Mesangial cell (primary cell): ENCODE results near the gene CHADL. TPM values are rescaled to one million over a fixed set of nuclear protein-coding genes. Genes with fewer than 3 reads are reported as not detected.

Experiments
- total RNA-seq: library from RNA; depleted of rRNA; stranded (reverse); fragments of >200 nt; gene quantifications from 2 replicates; pipeline ENCODE4 v1.2.3, GENCODE V29; 2015

The CHADL gene, protein sequence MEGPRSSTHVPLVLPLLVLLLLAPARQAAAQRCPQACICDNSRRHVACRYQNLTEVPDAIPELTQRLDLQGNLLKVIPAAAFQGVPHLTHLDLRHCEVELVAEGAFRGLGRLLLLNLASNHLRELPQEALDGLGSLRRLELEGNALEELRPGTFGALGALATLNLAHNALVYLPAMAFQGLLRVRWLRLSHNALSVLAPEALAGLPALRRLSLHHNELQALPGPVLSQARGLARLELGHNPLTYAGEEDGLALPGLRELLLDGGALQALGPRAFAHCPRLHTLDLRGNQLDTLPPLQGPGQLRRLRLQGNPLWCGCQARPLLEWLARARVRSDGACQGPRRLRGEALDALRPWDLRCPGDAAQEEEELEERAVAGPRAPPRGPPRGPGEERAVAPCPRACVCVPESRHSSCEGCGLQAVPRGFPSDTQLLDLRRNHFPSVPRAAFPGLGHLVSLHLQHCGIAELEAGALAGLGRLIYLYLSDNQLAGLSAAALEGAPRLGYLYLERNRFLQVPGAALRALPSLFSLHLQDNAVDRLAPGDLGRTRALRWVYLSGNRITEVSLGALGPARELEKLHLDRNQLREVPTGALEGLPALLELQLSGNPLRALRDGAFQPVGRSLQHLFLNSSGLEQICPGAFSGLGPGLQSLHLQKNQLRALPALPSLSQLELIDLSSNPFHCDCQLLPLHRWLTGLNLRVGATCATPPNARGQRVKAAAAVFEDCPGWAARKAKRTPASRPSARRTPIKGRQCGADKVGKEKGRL
- 8.1 TPM in 1 of 2 replicates, not detected in the other for total RNA-seq

DNA sequence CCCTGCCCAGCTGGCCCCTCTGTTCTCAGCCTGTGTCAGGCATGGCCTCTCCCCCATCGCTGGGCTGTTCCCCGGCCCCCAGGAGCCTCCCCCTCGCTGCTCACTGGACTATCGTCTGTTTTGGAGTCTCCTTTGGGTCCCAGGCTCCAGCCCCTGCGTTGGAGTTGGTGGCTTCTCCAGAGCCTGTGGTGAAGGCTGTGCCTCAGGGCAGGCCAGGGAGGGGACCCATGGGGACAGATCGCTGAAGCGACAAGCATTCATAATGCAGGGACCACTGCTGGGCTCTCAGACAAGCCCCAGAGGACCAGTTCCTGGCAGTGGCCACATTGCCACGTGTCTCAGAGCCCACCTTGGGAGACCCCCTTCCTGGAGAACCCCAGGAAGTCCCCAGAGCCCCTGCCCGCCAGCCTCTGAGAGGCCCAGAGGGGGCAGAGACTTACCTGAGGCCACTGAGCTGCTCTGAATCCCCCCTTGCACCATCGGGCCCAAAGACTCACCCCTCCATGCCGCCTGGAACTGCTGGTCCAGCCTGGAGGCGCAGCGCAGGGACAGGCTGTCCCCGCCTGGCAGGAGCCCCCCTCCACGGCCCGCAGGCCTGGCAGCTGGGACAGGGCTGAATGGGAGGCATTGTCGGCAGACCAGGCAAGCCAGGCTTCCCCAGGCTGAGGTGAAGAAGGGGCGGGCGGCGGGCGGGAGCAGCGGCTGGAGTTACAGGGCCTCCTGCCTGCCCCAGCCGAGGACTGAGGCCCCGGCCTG, at the start of gene CHADL:
Gene CHADL, minus strand, starts transcription at position 555 of the 756 bp plus-strand sequence. Its CDS starts 50 bp downstream, at position 505.

GRCh38 chr22:41285820-41286638, 45.3 kb upstream of the CHADL start, which contains the start of gene RANGAP1:
TSS of gene RANGAP1 (minus strand) at chr22:41286187. CDS start at chr22:41281044, 5,143 bp downstream.

DNA sequence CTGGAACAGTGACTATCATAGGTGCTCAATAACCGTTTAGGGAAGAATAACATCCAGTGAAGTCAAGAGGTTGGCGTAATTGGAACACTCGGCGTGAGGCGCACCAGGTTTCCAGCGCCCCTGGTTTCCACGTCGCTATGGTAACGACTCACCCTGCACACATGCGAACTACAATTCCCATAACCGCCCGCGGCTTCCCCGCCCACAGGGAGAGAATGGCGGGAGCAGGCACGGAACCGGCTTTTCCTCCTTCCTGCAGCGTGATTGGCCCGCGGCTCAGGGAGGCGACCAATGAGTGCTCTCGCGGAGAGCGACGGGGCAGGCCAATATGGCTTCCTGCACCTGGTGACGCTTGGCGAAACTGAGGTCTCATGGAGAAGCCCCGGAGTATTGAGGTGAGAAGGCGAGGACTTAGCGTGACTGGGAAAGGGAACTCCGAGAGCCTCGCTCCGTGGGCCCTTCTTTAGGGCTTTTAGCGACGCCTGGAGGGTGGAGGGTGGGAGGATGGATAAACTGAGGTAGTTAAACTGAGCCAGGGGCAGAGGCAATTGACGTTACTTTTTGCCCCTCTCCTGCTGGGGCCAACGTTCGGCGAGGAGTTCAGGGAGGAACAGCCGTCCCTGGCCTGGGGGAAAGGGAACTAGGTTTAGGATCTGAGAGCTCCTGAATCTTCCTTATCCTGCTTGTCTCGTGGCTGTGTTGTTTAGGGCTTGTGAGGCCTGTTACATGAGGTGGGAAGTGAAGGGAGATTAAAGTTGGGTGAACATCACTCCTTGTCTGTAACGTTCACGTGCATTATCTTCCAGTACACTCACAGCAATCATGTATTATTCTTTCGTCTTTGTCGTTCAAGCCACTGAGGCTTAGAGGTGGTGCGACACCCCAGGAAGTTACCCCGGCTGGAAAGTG, 35.5 kb downstream of the CHADL start, which contains the start of gene L3MBTL2:
Gene L3MBTL2, plus strand, starts transcription at position 321 of the 909 bp plus-strand sequence. Its CDS starts 51 bp downstream, at position 372.

Other genes starting within 250 kb of the CHADL start
- 30.1 and 74.3 TPM in 2 replicates for gene EP300, start 148.3 kb downstream of the CHADL start, total RNA-seq
- 20.0 and 20.5 TPM in 2 replicates for gene L3MBTL2, start 35.6 kb downstream of the CHADL start, total RNA-seq
- 55.0 and 218 TPM in 2 replicates for gene RANGAP1, start 45.3 kb upstream of the CHADL start, total RNA-seq
- 66.5 and 79.4 TPM in 2 replicates for gene ZC3H7B, start 60.6 kb upstream of the CHADL start, total RNA-seq
- 2.8 and 9.9 TPM in 2 replicates for gene TEF, start 141.0 kb upstream of the CHADL start, total RNA-seq
- 15.8 and 42.5 TPM in 2 replicates for gene TOB2, start 205.9 kb upstream of the CHADL start, total RNA-seq
- 34.0 and 53.1 TPM in 2 replicates for gene PHF5A, start 227.8 kb upstream of the CHADL start, total RNA-seq
- gene ACO2, start 228.2 kb upstream of the CHADL start, total RNA-seq: 83.4 and 107 TPM in 2 replicates